ENCODE results near the gene BLOC1S6. TPM values are rescaled to one million over a fixed set of nuclear protein-coding genes. Genes with fewer than 3 reads are reported as not detected.

Gene BLOC1S6
- total RNA-seq, 2 donors from 2014 or later: 43.3 to 46.8 TPM

DNA sequence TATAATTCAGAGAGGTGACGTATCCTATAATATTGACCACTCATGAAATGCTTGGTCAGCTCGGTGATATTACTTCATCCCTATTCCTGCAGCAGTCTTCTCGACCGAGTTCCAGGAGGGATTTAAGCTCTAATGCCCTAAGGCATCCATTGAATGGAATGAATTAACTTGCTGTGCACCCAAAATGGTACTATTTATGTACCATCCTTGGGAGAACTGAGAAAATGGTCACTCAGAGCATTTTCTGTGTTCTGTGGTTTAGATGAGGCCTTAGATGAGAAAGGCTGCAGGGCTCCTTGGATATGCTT, 638 bp downstream of the BLOC1S6 start:
- H3K27ac Mint-ChIP-seq: peak overlapping the region; percentile 100
- Histone ChIP-seq H3K4me3 (ENCODE audit: low read length) (peak overlapping the region; percentile 94), H3K9ac (ENCODE audit: extremely low read depth, low read length, poor library complexity, severe bottlenecking) (peak overlapping the region; percentile 98), H3K9me3 (ENCODE audit: control insufficient read depth, low read length) (peaks cover 9% of the 10 kb centered on the region), H3K36me3 (ENCODE audit: control insufficient read depth, insufficient read depth, low read length) (peaks cover 13% of the 10 kb centered on the region), H3K4me1 (ENCODE audit: control insufficient read depth, insufficient read depth, low read length) (peaks cover 3% of the 10 kb centered on the region), H3K27me3 (ENCODE audit: control insufficient read depth, insufficient read depth, low read length, poor library complexity, severe bottlenecking) (no peaks in the 10 kb centered on the region), H3K27ac (ENCODE audit: low read depth, low read length) (peak overlapping the region; percentile 99)
- TF ChIP-seq, protein P1, sequence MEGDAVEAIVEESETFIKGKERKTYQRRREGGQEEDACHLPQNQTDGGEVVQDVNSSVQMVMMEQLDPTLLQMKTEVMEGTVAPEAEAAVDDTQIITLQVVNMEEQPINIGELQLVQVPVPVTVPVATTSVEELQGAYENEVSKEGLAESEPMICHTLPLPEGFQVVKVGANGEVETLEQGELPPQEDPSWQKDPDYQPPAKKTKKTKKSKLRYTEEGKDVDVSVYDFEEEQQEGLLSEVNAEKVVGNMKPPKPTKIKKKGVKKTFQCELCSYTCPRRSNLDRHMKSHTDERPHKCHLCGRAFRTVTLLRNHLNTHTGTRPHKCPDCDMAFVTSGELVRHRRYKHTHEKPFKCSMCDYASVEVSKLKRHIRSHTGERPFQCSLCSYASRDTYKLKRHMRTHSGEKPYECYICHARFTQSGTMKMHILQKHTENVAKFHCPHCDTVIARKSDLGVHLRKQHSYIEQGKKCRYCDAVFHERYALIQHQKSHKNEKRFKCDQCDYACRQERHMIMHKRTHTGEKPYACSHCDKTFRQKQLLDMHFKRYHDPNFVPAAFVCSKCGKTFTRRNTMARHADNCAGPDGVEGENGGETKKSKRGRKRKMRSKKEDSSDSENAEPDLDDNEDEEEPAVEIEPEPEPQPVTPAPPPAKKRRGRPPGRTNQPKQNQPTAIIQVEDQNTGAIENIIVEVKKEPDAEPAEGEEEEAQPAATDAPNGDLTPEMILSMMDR (conservative IDR thresholded peaks at IDR 0.05): no peak
- WGBS, 2 experiments (ENCODE audit: insufficient coverage in 1 of 2, insufficient read length in 1 of 2): 0 to 2% methylated on average over 4 of the region's 4 CpGs
- peaks cover 25% of the 10 kb centered on the region for H3K4me1 Mint-ChIP-seq
- peak overlapping the region; percentile 90 for H3K4me3 Mint-ChIP-seq
- H3K36me3 Mint-ChIP-seq (ENCODE audit: low read depth): peaks cover 14% of the 10 kb centered on the region
- peaks cover 19% of the 10 kb centered on the region for H3K9me3 Mint-ChIP-seq
- no peak for DNase-seq
- H3K27me3 Mint-ChIP-seq (ENCODE audit: insufficient read depth): no peaks in the 10 kb centered on the region

DNA sequence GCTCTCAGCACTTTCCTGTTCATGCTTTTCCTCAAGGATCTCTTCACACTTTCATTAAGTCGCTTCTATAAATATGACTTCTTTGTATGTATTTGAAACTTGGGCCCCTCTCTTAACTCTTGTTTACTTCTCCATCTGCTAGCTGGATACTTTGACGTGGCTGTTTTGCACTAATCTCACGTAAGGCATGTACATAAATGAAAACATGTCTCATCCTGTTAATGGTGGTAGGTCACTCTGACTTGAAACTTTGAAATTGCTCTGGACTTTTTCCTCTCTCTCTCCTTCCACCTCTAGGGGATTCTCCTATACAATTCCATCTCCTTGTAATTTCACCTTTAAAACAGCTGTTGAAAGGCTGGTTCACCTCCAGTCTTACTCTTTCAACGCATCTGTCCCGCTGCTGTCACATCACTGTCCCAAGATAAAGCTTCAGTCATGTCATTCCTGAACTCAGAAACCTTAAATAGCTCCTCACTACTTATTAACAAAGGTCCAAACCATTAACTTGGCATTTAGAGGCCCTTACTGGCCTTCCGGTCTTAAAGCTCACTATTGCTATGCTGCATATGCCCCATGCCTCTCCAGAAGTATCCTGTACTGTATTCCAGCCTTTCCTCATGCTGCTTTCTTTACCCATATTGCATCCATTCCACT, 1.2 kb downstream of the BLOC1S6 start:
- Mint-ChIP-seq H3K4me3 (peak overlapping the region; percentile 90), H3K4me1 (peaks cover 25% of the 10 kb centered on the region), H3K9me3 (peaks cover 15% of the 10 kb centered on the region), H3K36me3 (ENCODE audit: low read depth) (peaks cover 16% of the 10 kb centered on the region), H3K27me3 (ENCODE audit: insufficient read depth) (no peaks in the 10 kb centered on the region), H3K27ac (peak overlapping the region; percentile 9)
- DNase-seq: no peak
- H3K9me3 ChIP-seq (ENCODE audit: control insufficient read depth, low read length): peaks cover 4% of the 10 kb centered on the region
- H3K27ac ChIP-seq (ENCODE audit: low read depth, low read length): no peak overlapping the region
- H3K4me3 ChIP-seq (ENCODE audit: low read length): peak overlapping the region; percentile 94
- H3K9ac ChIP-seq (ENCODE audit: extremely low read depth, low read length, poor library complexity, severe bottlenecking): peak overlapping the region; percentile 98
- TF ChIP-seq, protein P1 (conservative IDR thresholded peaks at IDR 0.05): peak; percentile 24
- WGBS, 2 experiments (ENCODE audit: insufficient coverage in 1 of 2, insufficient read length in 1 of 2): 55 to 72% methylated on average over 4 to 6 of the region's 6 CpGs
- H3K36me3 ChIP-seq (ENCODE audit: control insufficient read depth, insufficient read depth, low read length): peaks cover 18% of the 10 kb centered on the region
- peaks cover 3% of the 10 kb centered on the region for H3K4me1 ChIP-seq (ENCODE audit: control insufficient read depth, insufficient read depth, low read length)
- H3K27me3 ChIP-seq (ENCODE audit: control insufficient read depth, insufficient read depth, low read length, poor library complexity, severe bottlenecking): no peaks in the 10 kb centered on the region

DNA sequence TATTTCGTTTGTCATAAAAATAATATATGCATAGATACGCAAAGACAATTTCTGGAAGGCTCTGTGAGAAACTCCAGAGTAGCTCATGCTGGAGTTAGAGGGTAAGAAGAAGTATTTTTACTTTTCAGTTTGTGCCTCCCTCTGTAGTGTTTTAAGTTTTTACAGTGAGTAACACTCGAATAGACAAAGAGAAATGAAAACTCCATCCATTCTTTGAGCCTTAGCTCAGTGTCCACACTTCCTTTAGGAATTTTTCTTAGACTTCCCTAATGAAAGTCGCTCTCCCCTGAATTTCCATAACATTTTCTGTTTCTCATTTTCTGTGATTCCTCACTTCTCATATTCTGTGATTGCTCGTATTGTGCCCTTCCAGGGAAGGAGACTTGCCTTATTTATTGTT, 2.1 kb downstream of the BLOC1S6 start:
- Histone ChIP-seq H3K9ac (ENCODE audit: extremely low read depth, low read length, poor library complexity, severe bottlenecking) (no peak overlapping the region), H3K9me3 (ENCODE audit: control insufficient read depth, low read length) (no peaks in the 10 kb centered on the region), H3K36me3 (ENCODE audit: control insufficient read depth, insufficient read depth, low read length) (peaks cover 25% of the 10 kb centered on the region), H3K4me3 (ENCODE audit: low read length) (peak overlapping the region; percentile 94), H3K4me1 (ENCODE audit: control insufficient read depth, insufficient read depth, low read length) (peaks cover 3% of the 10 kb centered on the region), H3K27me3 (ENCODE audit: control insufficient read depth, insufficient read depth, low read length, poor library complexity, severe bottlenecking) (no peaks in the 10 kb centered on the region), H3K27ac (ENCODE audit: low read depth, low read length) (no peak overlapping the region)
- Mint-ChIP-seq H3K27me3 (ENCODE audit: insufficient read depth) (no peaks in the 10 kb centered on the region), H3K27ac (no peak overlapping the region), H3K36me3 (ENCODE audit: low read depth) (peaks cover 13% of the 10 kb centered on the region), H3K4me3 (no peak overlapping the region), H3K4me1 (peaks cover 25% of the 10 kb centered on the region), H3K9me3 (peaks cover 6% of the 10 kb centered on the region)
- WGBS, 2 experiments (ENCODE audit: insufficient coverage in 1 of 2, insufficient read length in 1 of 2): 84 to 93% methylated on average over 4 to 5 of the region's 5 CpGs
- DNase-seq: no peak
- TF ChIP-seq, protein P1 (conservative IDR thresholded peaks at IDR 0.05): no peak
